Activated CD8-positive, alpha-beta memory T cell treated with anti-CD3 and anti-CD28 coated beads for 24 hours (primary cell): Measurements from ENCODE around the gene IPO5.
"Not testable (repeated sequence)": the region's sequence is repeated elsewhere in the genome, so short reads cannot be mapped to it uniquely, and the experiment has no call there.

Source experiments
- DNase-seq: peaks from one replicate; pipeline ENCODE4 v3.0.0-alpha.2; 2020

The IPO5 gene

GRCh38 chr13:98019186-98019585 lies 65.7 kb downstream of the IPO5 start:
- no peak for DNase-seq

DNA sequence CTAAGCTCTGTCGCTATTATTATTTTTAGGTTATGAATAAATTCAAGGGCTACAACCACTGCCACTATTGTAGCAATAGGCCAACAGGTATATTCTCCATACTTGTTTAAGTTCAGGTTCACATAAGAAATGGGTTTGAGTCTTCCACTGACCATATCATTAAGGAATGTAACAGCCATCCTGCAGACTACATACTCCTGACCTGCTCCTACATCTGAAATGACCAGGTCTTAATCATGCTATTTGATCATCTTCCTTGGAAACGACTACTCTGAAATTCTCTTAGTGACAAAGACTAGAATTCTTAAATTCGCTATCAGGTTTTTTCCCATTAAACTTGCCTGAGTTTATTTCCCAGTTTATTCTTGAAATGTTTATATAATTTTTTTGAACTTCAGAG lies 66.8 kb downstream of the IPO5 start:
- no peak for DNase-seq

- DNase-seq, result no peak
Observed at GRCh38 chr13:98022210-98022609, 68.7 kb downstream of the IPO5 start.

- DNase-seq, result no peak
Observed at GRCh38 chr13:98025480-98026025, 72.1 kb downstream of the IPO5 start.

- no peak for DNase-seq
Observed at GRCh38 chr13:98026457-98026857, 73.0 kb downstream of the IPO5 start.

- DNase-seq, result no peak
Observed at GRCh38 chr13:98032168-98032567, 78.7 kb downstream of the IPO5 start.

GRCh38 chr13:98033277-98034247 lies 80.1 kb downstream of the IPO5 start:
- no peak for DNase-seq

DNA sequence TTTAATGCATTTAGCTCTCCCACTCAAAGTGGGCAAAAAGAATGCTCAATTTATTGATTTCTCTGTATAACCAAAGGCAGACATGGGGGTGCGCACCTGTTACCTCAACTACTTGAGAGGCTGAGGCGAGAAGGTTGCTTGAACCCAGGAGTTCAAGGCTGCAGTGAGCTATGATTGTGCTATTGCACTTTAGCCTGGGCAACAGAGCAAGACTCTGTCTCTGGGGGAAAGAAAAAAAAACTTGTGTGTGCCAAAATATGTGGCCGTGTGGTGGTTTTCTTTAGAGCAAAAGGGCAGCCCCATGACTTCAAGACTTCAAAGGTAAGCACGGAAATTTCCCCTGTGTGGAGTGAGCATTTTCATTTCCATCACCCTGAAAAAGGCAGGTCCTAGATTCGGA lies 81.9 kb downstream of the IPO5 start:
- no peak for DNase-seq

GRCh38 chr13:98036564-98037302 lies 83.3 kb downstream of the IPO5 start:
- DNase-seq, result not testable (repeated sequence)

- DNase-seq, result no peak
Observed at GRCh38 chr13:98039261-98039660, 85.8 kb downstream of the IPO5 start.

DNA sequence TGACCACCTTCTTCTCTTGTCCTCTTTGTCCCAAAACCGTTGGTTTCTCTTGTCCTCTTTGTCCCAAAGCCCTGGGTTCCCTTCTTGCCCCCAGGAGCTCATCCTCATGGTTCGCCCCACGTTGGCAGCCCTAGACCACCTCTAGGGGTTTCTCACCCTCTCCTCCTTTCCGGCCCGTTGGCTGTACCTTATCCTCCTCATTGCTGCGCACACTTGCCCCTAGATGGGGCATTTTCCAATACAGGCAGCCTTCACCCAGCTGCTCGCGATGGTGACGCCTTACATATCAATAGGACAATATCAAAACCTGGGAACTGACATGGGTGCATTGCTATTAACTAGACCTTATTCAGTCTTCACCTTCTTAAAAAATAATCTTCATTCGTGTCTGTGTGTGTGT lies 86.5 kb downstream of the IPO5 start:
- no peak for DNase-seq

DNA sequence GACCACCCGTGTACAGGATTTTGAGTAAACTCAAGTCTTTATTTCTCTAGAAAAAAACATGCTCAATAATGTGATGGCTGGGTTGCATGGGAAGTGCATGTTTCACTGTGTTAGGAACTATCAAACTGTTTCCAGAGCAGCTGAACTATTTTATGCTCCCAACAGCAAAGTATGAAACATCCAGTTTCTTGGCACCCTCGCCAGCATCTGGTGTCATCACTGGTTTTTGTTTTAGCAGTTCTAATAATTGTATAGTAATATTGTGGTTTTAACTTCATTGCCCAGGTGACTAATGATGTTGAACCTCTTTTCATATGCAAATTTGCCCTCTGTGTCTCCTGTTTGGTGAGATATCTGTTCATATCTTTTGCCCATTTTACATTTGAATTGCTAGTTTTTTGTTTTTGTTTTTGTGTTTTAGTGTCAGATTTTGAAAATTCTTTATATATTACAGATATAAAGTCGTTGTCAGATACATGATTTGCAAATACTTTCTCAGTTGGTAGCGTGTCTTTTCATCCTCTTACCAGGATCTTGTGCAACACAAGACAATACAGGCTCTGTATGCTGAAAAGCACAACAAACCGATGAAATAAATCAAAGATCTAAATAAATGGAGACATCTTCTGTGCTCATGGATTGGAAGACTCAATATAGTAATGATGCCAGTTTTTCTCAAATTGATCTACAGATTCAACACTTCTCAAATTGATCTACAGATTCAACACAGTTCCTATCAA lies 87.8 kb downstream of the IPO5 start:
- DNase-seq, result no peak

- no peak for DNase-seq
Observed at GRCh38 chr13:98044301-98044700, 90.8 kb downstream of the IPO5 start.

- not testable (repeated sequence) for DNase-seq
Observed at GRCh38 chr13:98047785-98048184, 94.3 kb downstream of the IPO5 start.

DNA sequence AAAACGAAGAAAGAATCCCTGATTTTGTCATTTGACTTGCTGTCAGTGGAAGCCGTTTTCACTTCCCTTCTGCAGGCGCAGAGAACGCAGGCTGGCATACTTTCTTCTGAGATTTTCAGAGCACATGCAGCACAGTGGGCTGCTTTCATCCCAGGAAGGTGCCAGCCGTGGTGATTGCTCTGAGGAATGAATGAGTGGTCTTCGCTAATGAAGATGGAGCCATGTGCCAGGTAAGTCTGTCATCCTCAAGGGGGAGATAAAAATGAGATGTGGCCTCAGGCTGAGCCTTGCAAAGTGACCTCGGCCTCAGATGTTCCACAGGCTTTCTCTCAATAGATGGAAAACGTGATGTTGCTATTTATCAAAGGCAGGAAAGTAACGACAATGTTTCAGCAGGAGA lies 94.8 kb downstream of the IPO5 start:
- DNase-seq, result no peak

DNA sequence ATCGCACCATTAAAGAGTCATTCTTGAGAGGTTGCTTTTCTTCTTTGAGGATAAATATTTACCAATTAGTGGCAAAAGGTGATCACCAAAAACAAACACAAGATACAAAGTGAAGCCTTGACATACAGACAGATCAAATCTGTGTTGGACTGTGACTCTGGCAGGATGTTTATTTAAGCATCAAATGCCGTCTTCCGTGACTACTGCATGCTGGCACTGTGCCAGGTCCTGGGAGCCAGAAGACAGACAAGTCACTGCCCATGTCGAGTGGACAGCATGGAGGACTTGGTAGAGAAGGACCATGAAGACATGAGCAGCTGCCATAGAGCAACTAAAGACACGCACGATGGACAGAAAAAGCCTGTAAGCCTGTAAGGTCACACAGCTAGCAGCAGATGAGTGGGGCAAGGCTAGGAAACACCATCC lies 96.6 kb downstream of the IPO5 start:
- no peak for DNase-seq

DNA sequence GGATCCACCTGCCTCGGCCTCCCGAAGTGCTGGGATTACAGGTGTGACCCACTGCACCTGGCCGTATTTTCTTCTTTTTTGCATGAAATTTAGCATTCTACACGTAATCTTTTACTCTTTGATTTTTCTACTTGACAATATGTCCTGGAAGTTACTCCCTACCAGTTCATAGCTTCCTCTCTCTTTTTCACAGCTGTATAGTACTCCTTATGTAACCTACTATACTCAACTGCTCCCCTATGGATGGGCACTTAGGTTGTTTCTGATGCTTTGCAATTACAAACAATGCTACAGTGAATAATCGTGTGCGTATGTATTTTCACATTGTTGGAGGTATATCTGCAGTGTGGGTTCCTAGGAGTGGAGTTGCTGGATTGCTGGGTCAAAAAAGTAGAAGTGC lies 98.9 kb downstream of the IPO5 start:
- DNase-seq, result no peak

DNA sequence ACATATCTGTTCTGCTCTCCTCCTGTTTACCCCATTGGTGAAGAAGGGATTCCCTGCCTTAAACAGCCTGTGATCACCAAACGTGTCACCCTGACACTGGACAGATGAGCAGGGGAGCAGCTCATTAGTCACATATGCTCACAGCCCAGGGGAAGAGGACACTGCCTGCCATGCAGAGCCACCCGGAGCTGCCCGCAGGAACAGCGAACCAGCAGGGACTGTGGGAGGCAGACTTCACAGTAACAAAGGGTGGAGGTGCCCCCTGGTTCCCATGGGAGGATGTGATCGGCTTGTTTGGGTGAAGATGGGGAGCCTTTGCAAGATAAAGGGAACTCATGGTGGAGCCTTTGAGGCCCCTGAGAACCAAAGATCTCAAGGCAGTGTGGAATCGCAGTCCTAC lies 100.8 kb downstream of the IPO5 start:
- no peak for DNase-seq

GRCh38 chr13:98055623-98056022 lies 102.1 kb downstream of the IPO5 start:
- DNase-seq, result no peak

DNA sequence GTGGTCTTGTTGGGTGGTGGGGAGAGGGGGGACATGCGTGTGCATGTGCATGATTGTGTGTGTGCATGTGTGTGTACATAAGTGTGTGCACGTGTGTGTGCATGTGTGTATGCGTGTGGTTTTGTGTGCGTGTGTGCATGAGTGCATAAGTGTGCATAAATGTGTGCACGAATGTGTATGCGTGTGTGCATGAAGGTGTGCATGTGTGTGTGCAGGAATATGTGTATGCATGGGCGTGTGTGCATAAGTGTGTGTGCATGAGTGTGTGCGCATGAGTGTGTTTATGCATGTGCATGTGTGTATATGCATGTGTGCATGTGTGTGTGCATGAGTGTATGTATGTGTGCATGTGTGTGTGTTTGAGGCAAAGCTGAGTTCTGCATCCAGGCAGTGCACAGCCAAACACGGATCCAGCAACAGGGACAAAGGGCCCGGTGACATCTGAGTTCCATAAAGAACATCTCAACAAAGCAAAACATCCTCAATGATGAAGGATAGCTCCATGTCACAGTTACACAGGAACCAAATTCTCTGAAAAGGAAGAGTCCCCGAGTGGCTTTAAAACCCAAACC lies 103.5 kb downstream of the IPO5 start:
- DNase-seq, result no peak

- no peak for DNase-seq
Observed at GRCh38 chr13:98059276-98059675, 105.8 kb downstream of the IPO5 start.

DNA sequence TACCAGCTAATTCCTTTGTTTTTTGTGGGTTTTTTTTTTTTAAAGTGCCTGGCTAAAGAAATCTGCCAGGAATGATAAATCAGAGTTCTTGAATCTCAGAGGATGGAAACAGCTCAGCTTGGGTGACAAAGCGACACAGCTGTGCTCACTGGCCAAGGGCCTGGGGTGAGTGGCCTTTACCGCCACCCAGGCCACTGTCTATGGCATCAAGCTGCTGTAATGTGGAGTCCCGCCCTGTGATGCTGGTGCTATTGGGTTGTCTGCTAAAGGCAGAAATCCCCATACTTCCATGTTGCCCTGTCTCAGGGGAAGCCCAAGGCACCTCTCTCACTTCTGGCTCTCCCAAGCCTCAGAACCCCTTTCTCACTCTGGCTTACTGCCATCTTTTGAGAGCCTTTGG lies 106.8 kb downstream of the IPO5 start:
- no peak for DNase-seq

GRCh38 chr13:98065468-98065867 lies 112.0 kb downstream of the IPO5 start:
- no peak for DNase-seq
